ENCODE data around the gene EFNA5.

EFNA5 gene

DNA sequence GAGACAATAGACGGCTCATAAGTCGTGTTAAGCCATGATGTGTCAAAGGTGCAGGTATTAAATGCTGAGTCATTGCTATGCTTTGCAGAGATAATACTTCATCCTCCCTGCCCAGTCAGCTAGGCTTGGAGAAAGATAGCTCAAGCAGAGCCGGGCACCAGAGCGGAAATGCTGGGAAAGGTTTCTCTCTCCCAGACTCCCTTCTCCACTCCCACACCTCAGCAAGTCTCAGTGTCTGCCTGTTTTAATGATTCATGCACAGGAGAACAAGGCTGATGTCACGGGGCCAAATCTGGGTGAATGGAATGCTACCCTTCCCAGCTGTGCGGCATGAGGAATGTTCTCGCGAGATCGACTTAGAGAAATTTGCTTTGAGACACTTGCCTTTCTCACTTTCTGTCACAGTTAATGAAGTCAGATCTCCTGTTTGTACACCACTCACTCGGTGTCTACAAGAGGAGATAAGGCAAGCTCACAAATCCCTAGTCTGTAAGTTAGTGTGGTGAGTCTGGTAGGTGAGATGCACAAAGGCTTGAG lies 204.4 kb downstream of the EFNA5 start:
- peak; percentile 39 for DNase-seq (ENCODE audit: low read depth)
- TF ChIP-seq, protein P1, sequence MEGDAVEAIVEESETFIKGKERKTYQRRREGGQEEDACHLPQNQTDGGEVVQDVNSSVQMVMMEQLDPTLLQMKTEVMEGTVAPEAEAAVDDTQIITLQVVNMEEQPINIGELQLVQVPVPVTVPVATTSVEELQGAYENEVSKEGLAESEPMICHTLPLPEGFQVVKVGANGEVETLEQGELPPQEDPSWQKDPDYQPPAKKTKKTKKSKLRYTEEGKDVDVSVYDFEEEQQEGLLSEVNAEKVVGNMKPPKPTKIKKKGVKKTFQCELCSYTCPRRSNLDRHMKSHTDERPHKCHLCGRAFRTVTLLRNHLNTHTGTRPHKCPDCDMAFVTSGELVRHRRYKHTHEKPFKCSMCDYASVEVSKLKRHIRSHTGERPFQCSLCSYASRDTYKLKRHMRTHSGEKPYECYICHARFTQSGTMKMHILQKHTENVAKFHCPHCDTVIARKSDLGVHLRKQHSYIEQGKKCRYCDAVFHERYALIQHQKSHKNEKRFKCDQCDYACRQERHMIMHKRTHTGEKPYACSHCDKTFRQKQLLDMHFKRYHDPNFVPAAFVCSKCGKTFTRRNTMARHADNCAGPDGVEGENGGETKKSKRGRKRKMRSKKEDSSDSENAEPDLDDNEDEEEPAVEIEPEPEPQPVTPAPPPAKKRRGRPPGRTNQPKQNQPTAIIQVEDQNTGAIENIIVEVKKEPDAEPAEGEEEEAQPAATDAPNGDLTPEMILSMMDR (conservative IDR thresholded peaks at IDR 0.05; ENCODE audit: low read length): no peak
- no peak overlapping the region for H3K4me3 ChIP-seq (ENCODE audit: low read length)

DNA sequence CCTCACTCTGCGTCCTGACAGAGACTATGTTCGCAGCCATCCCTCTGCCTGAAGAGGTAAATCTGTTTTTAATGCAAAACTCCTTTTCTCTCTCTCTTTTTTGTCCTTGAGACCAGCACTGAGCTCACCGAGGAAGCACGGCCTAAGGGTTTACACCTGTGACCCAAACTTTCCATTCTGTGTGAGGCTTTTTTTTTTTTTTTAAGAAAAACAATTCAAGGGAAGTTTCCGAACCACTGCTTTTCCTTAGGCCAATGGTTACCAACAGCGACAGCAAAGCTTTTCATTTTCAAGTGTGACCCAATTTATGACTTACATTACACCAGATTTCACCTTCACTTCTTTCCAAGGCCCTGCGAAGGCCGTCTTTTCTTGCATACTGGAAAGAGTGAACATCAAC lies 205.9 kb downstream of the EFNA5 start:
- TF ChIP-seq, protein P1 (conservative IDR thresholded peaks at IDR 0.05; ENCODE audit: low read length): no peak

DNA sequence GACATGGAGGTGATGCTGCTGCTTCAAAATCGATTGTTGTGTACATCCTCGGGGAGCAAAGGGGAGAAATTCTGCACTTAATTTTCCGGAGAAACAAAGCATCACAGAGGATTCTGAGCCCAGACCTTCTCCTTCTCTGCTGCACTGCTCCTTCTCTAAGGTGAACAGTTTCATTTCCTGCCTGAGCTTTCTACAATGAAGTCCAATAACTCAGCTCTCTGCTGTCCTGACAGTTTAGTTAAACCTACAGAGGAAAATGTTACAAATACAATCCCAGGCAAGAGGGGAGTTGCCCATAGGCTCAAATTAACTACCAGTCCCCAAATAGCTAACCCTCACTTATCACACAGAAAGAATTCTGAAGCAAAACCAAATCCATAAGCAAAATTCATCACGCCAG lies 206.3 kb downstream of the EFNA5 start:
- TF ChIP-seq, protein P1 (conservative IDR thresholded peaks at IDR 0.05; ENCODE audit: low read length): no peak
- no peak overlapping the region for H3K4me3 ChIP-seq (ENCODE audit: low read length)
- DNase-seq (ENCODE audit: low read depth): no peak

More for the DNA sequence above, 205.9 kb downstream of the EFNA5 start:
- H3K4me3 ChIP-seq (ENCODE audit: low read length): no peak overlapping the region
- DNase-seq (ENCODE audit: low read depth): no peak

DNA sequence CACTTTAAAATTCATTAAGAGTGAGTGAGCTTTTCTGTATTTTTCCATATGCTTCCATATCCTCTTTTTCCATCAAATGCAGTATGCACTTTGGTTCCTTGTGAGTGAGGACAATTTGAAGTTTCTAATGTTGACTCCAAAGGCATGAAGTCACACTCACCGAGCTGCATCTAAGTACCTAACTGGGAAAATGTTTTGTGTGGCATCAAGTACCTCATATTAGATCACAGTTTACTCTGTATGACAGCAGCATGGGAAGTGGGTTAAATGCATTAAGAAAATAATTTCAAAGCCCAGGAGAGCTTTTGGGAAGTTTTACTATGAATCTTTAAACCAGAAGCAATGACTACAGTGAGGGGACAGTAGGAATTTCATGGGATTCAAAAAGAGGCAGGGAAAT lies 207.0 kb downstream of the EFNA5 start:
- TF ChIP-seq, protein P1 (conservative IDR thresholded peaks at IDR 0.05; ENCODE audit: low read length): no peak
- DNase-seq (ENCODE audit: low read depth): no peak
- H3K4me3 ChIP-seq (ENCODE audit: low read length): no peak overlapping the region

DNA sequence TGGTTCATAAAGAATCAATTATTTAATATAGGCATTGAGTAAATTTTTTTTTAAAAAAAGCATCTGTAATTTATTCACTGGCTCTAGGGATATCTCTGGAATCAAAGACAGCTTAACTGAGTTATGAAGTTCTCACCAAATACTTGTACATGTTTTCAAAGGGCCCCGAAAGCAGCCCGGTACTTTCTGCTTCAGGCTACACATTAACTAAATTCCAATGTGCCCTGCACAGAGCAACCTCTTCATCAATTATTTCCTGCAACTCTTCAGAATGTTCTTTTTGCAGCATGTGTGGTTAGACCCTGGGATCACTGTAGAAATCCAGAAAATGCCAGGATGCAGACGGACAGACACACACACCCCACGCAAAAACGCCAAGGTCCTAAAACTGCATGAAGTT lies 209.0 kb downstream of the EFNA5 start:
- no peak overlapping the region for H3K4me3 ChIP-seq (ENCODE audit: low read length)
- no peak for DNase-seq (ENCODE audit: low read depth)
- TF ChIP-seq, protein P1 (conservative IDR thresholded peaks at IDR 0.05; ENCODE audit: low read length): no peak

DNA sequence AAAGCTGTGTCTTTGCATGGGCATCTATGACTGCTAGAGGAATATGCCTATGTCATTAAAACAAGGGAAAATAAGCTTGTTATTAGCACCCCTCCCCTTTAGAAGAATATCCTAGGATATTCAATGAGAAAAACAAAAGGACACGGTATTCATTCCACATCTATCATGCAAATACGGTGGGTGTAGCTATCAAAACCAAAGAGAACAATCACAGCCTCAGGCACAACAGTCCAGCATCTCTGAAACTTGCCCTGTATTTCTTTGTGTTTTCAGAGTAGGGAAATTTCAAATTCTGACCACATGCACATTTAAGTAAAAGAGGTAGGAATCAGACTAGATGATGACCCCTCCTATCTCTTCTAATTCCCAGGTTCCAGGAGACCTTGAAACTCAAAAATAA lies 209.9 kb downstream of the EFNA5 start:
- TF ChIP-seq, protein P1 (conservative IDR thresholded peaks at IDR 0.05; ENCODE audit: low read length): no peak
- no peak overlapping the region for H3K4me3 ChIP-seq (ENCODE audit: low read length)
- DNase-seq (ENCODE audit: low read depth): no peak

DNA sequence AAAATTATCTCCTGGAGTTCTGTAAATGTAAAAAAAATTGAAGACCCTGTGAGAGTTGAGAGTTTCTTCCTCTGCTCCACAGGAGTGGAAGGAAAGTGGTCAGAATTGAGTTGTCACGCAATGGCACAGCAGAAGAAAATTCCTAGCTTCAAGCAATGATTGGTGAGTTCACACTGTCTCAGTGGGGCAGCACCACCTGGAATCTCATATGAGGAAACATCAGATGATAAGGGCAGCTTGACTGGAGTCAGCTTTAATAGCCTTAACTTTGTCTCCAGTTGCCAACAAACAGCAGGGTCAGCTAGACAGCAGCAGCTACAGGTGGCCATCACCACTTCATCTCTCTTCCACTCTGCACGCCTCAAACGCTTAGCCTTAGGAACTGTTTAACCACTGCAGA lies 211.1 kb downstream of the EFNA5 start:
- TF ChIP-seq, protein P1 (conservative IDR thresholded peaks at IDR 0.05; ENCODE audit: low read length): no peak
- no peak overlapping the region for H3K4me3 ChIP-seq (ENCODE audit: low read length)
- no peak for DNase-seq (ENCODE audit: low read depth)

Measured in AG10803 (cell line).